ENCODE results near the gene RAMP3. TPM values are rescaled to one million over a fixed set of nuclear protein-coding genes. Genes with fewer than 3 reads are reported as not detected.

Gene RAMP3
- total RNA-seq, 1 experiment from 2014 or later, result not detected

DNA sequence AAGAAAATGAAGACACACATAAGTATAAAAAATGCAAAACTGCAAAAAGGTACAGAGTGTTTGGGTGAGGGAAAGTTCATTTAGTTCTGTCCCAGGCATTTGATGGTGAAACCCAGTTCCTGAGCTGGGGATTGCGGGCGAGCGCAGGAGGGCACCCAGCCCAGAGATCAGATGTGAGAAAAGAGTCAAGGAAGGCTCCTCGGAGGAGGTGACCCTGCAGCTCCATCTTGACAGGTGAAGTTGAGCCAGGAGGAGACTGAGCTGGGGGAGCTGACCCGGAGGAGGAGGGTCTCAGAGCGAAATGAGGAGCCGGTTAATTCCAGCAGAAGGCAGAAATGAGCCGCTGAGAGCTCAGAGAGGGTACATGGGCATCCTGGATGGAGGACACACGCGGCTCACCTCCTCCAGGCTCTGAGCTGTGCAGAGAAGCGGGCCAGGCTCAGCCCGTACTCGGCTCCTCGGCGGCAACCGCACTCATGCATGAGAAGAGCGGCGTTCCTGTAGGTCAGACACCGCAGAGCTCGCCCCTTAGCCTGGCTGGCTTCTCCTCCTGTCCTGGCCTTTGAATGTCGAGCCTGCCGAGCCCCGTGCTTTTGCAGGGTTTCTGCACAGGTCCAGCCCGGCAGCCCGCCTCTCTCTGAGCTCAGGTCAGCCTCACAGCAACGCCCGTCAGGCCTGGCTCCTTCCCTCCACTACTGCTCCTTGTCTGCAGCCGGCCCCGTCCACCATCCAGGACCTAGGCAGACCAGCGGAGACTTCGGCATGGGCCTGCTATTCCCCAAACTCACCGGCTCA, 9.5 kb upstream of the RAMP3 start:
- H4K20me1 ChIP-seq (ENCODE audit: insufficient read depth), result no peaks in the 10 kb centered on the region
- no peak for DNase-seq
- H3K4me3 ChIP-seq, result no peak overlapping the region
- no peak overlapping the region for H2AFZ ChIP-seq
- H3K27ac ChIP-seq, result no peak overlapping the region
- H3K9me2 ChIP-seq (ENCODE audit: insufficient read depth), result no peaks in the 10 kb centered on the region
- no peaks in the 10 kb centered on the region for H3F3A ChIP-seq (ENCODE audit: insufficient read depth, low read depth)
- POLR2A ChIA-PET (ENCODE audit: unreplicated experiment), result no interaction called here
- no peak for TF ChIP-seq EZH2 (IDR thresholded peaks at IDR 0.05; ENCODE audit: low read depth)
- TF ChIP-seq, protein P1, sequence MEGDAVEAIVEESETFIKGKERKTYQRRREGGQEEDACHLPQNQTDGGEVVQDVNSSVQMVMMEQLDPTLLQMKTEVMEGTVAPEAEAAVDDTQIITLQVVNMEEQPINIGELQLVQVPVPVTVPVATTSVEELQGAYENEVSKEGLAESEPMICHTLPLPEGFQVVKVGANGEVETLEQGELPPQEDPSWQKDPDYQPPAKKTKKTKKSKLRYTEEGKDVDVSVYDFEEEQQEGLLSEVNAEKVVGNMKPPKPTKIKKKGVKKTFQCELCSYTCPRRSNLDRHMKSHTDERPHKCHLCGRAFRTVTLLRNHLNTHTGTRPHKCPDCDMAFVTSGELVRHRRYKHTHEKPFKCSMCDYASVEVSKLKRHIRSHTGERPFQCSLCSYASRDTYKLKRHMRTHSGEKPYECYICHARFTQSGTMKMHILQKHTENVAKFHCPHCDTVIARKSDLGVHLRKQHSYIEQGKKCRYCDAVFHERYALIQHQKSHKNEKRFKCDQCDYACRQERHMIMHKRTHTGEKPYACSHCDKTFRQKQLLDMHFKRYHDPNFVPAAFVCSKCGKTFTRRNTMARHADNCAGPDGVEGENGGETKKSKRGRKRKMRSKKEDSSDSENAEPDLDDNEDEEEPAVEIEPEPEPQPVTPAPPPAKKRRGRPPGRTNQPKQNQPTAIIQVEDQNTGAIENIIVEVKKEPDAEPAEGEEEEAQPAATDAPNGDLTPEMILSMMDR (conservative IDR thresholded peaks at IDR 0.05), result no peak
- no peaks in the 10 kb centered on the region for H3K36me3 ChIP-seq (ENCODE audit: low read depth)
- H3K4me1 ChIP-seq (replicated peaks; ENCODE audit: insufficient read depth), result no peaks in the 10 kb centered on the region
- no peaks in the 10 kb centered on the region for H3K79me2 ChIP-seq (ENCODE audit: low read depth)
- BruUV-seq (replicated peaks), result no TSS peak
- intact Hi-C loops (cut with micrococcal nuclease; ENCODE audit: unreplicated experiment), result no loop called here
- H3K9me3 ChIP-seq (ENCODE audit: insufficient read depth, low read depth), result no peaks in the 10 kb centered on the region
- CTCF ChIA-PET, result interaction anchor here (1.4 kb wide), 1 partner anchor 12 kb away, joined by 3 read pairs; no protein-coding TSS in a partner anchor
- H3K4me2 ChIP-seq, result no peak overlapping the region
- H3K27me3 ChIP-seq (ENCODE audit: insufficient read depth, low read depth), result peaks cover 56% of the 10 kb centered on the region

DNA sequence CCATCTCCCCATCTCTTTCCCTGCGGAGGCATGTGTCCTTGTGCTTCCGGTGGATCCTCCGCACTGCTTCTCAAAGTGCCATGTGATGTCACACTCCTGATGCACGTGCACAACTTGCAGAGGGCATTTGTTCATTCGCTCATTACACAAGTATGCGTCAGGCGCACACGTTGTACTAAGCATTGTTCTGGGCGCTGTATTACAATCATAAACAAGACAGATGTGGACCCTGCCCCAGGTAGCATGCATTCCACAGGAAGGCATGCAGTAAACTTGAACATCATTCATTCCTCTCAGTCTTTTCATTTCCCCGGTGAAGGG, 9.0 kb upstream of the RAMP3 start:
- no peaks in the 10 kb centered on the region for H3K9me2 ChIP-seq (ENCODE audit: insufficient read depth)
- DNase-seq, result no peak
- ChIA-PET POLR2A (ENCODE audit: unreplicated experiment) (no interaction called here), CTCF (interaction anchor here (1.4 kb wide), 1 partner anchor 13 kb away, joined by 3 read pairs; no protein-coding TSS in a partner anchor)
- H3K27me3 ChIP-seq (ENCODE audit: insufficient read depth, low read depth), result peaks cover 56% of the 10 kb centered on the region
- no peaks in the 10 kb centered on the region for H3K4me1 ChIP-seq (replicated peaks; ENCODE audit: insufficient read depth)
- H2AFZ ChIP-seq, result no peak overlapping the region
- H3K4me2 ChIP-seq, result no peak overlapping the region
- no peak overlapping the region for H3K27ac ChIP-seq
- intact Hi-C loops (cut with micrococcal nuclease; ENCODE audit: unreplicated experiment), result no loop called here
- no peak overlapping the region for H3K4me3 ChIP-seq
- no peaks in the 10 kb centered on the region for H3K36me3 ChIP-seq (ENCODE audit: low read depth)
- TF ChIP-seq, protein P1 (conservative IDR thresholded peaks at IDR 0.05), result no peak
- no peak for TF ChIP-seq EZH2 (IDR thresholded peaks at IDR 0.05; ENCODE audit: low read depth)
- H3K9me3 ChIP-seq (ENCODE audit: insufficient read depth, low read depth), result no peaks in the 10 kb centered on the region
- no peaks in the 10 kb centered on the region for H4K20me1 ChIP-seq (ENCODE audit: insufficient read depth)
- H3F3A ChIP-seq (ENCODE audit: insufficient read depth, low read depth), result no peaks in the 10 kb centered on the region
- BruUV-seq (replicated peaks), result no TSS peak
- H3K79me2 ChIP-seq (ENCODE audit: low read depth), result no peaks in the 10 kb centered on the region

DNA sequence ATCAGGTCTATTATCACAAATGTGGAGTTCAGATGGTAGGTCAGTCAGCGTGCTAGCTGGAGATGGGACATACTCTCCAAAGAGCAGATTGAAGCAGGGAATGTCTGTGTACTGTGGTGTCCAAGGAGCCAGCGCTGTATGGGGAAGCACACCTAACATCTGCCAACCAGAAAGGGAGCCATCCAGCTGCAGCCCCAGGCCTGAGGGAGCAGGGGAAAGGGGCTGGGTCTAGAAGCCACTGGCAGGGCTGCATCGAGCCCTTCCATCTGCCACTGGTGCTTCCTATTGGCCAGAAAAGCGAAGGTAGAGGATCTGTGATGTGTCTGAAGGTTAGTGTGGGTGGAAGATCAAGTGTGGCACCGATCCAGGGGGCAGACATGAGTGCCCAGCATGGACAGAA, 8.0 kb upstream of the RAMP3 start:
- DNase-seq, result no peak

More for the DNA sequence above, 8.0 kb upstream of the RAMP3 start:
- Histone ChIP-seq H3K27me3 (ENCODE audit: insufficient read depth, low read depth) (peaks cover 52% of the 10 kb centered on the region), H3K4me3 (no peak overlapping the region), H3F3A (ENCODE audit: insufficient read depth, low read depth) (no peaks in the 10 kb centered on the region), H3K9me2 (ENCODE audit: insufficient read depth) (no peaks in the 10 kb centered on the region), H3K4me2 (no peak overlapping the region), H3K79me2 (ENCODE audit: low read depth) (no peaks in the 10 kb centered on the region), H4K20me1 (ENCODE audit: insufficient read depth) (no peaks in the 10 kb centered on the region), H3K36me3 (ENCODE audit: low read depth) (no peaks in the 10 kb centered on the region), H3K9me3 (ENCODE audit: insufficient read depth, low read depth) (no peaks in the 10 kb centered on the region), H2AFZ (no peak overlapping the region), H3K27ac (no peak overlapping the region), H3K4me1 (replicated peaks; ENCODE audit: insufficient read depth) (no peaks in the 10 kb centered on the region)
- CTCF ChIA-PET, result no interaction called here
- no TSS peak for BruUV-seq (replicated peaks)
- POLR2A ChIA-PET (ENCODE audit: unreplicated experiment), result no interaction called here
- no peak for TF ChIP-seq EZH2 (IDR thresholded peaks at IDR 0.05; ENCODE audit: low read depth)
- TF ChIP-seq, protein P1 (conservative IDR thresholded peaks at IDR 0.05), result no peak
- intact Hi-C loops (cut with micrococcal nuclease; ENCODE audit: unreplicated experiment), result loop anchor here (10.0 kb wide), 1 partner anchor 1205 kb away; no protein-coding TSS in a partner anchor
